Neural cell (in vitro differentiated cells): ENCODE measurements around the gene MME. TPM values are rescaled to one million over a fixed set of nuclear protein-coding genes. Genes with fewer than 3 reads are reported as not detected.

Source experiments
- H2AFZ ChIP-seq: fragments of 200-600, 300-800 bp; sonication (generic), shearing (Covaris generic); 2 replicates; pipeline ENCODE4 v1.6.0; 2014; ENCODE audit warnings: low read depth, mild to moderate bottlenecking, antibody characterized with exemption, low read length, moderate library complexity
- H3F3A ChIP-seq: fragments of 200-600 bp; shearing (Covaris generic); 2 replicates; pipeline ENCODE4 v1.6.1; 2016; ENCODE audit warnings: mild to moderate bottlenecking, moderate library complexity, mixed read lengths, antibody characterized with exemption, low read length; ENCODE audit not compliant: insufficient read depth, poor library complexity, severe bottlenecking
- H3K27ac ChIP-seq: fragments of 200-600, 300-800 bp; sonication (generic), shearing (Covaris generic); 2 replicates; pipeline ENCODE4 v1.5.1; 2014; ENCODE audit warnings: mild to moderate bottlenecking, low read length, moderate library complexity
- H3K27me3 ChIP-seq: fragments of 300-800, 200-600 bp; sonication (generic), shearing (Covaris generic); 2 replicates; pipeline ENCODE4 v1.6.0; 2014; ENCODE audit warnings: mild to moderate bottlenecking, low read depth, low read length, moderate library complexity; ENCODE audit not compliant: insufficient read depth
- H3K36me3 ChIP-seq: fragments of 300-800, 200-600 bp; sonication (generic), shearing (Covaris generic); 2 replicates; pipeline ENCODE4 v1.5.1; 2014; ENCODE audit warnings: mild to moderate bottlenecking, antibody characterized with exemption, low read length, moderate library complexity; ENCODE audit not compliant: insufficient read depth
- H3K4me2 ChIP-seq: fragments of 300-800, 200-600 bp; sonication (generic), shearing (Covaris generic); 2 replicates; pipeline ENCODE4 v1.6.0; 2014; ENCODE audit warnings: mild to moderate bottlenecking, low read length
- H3K4me3 ChIP-seq: fragments of 300-800, 200-600 bp; sonication (generic), shearing (Covaris generic); 2 replicates; pipeline ENCODE4 v1.5.1; 2014; ENCODE audit warnings: mild to moderate bottlenecking, low read length, moderate library complexity
- H3K79me2 ChIP-seq: fragments of 200-600 bp; shearing (Covaris generic); replicated peaks from 2 replicates; pipeline ENCODE4 v1.6.0; 2014; ENCODE audit warnings: mild to moderate bottlenecking, low read length, moderate library complexity; ENCODE audit not compliant: insufficient read depth
- H3K9ac ChIP-seq: fragments of 300-800, 200-600 bp; sonication (generic), shearing (Covaris generic); 2 replicates; pipeline ENCODE4 v1.6.1; 2016; ENCODE audit warnings: mild to moderate bottlenecking, low read length, mixed read lengths
- H3K9me2 ChIP-seq: fragments of 200-600 bp; shearing (Covaris generic); 2 replicates; pipeline ENCODE4 v1.6.1; 2016; ENCODE audit warnings: mild to moderate bottlenecking, low read length, mixed read lengths; ENCODE audit not compliant: insufficient read depth
- H3K9me3 ChIP-seq: fragments of 200-600, 300-800 bp; sonication (generic), shearing (Covaris generic); 2 replicates; pipeline ENCODE4 v1.6.1; 2016; ENCODE audit warnings: mild to moderate bottlenecking, mixed run types, low read length, moderate library complexity, mixed read lengths
- H4K20me1 ChIP-seq: fragments of 200-600 bp; shearing (Covaris generic); 2 replicates; pipeline ENCODE4 v1.6.1; 2016; ENCODE audit warnings: mild to moderate bottlenecking, mixed run types; ENCODE audit not compliant: insufficient read depth
- CTCF ChIP-seq: fragments of 450-650 bp; IDR thresholded peaks from 2 replicates; pipeline ENCODE4 v1.5.1; 2014; ENCODE audit warnings: antibody characterized with exemption, mild to moderate bottlenecking, moderate library complexity; ENCODE audit not compliant: poor library complexity, severe bottlenecking
- EP300 ChIP-seq: fragments of 450-650 bp; conservative IDR thresholded peaks from 2 replicates; pipeline ENCODE4 v1.6.1; 2014; ENCODE audit warnings: antibody characterized with exemption, mild to moderate bottlenecking, moderate library complexity; ENCODE audit not compliant: poor library complexity, severe bottlenecking
- MXI1 ChIP-seq: fragments of 450-650 bp; conservative IDR thresholded peaks from 2 replicates; pipeline ENCODE4 v1.6.1; 2014; ENCODE audit warnings: antibody characterized with exemption, mild to moderate bottlenecking; ENCODE audit not compliant: poor library complexity, severe bottlenecking
- POLR2AphosphoS5 ChIP-seq: IDR thresholded peaks from 2 replicates; pipeline ENCODE4 v1.6.1; 2012
- RAD21 ChIP-seq: fragments of 450-650 bp; conservative IDR thresholded peaks from 2 replicates; pipeline ENCODE4 v1.6.1; 2014; ENCODE audit warnings: antibody characterized with exemption, mild to moderate bottlenecking, moderate library complexity
- REST ChIP-seq: IDR thresholded peaks from 2 replicates; pipeline ENCODE4 v1.6.1; 2012; ENCODE audit warnings: borderline replicate concordance
- SMC3 ChIP-seq: fragments of 450-650 bp; conservative IDR thresholded peaks from 2 replicates; pipeline ENCODE4 v1.6.1; 2014; ENCODE audit warnings: antibody characterized with exemption, mild to moderate bottlenecking, moderate library complexity; ENCODE audit not compliant: poor library complexity
- TAF1 ChIP-seq: IDR thresholded peaks from 2 replicates; pipeline ENCODE4 v1.6.1; 2012; ENCODE audit warnings: low read depth
- polyA plus RNA-seq: library from polyadenylated mRNA; depleted of rRNA; stranded (reverse); fragments of >200 nt; gene quantifications from 2 replicates; pipeline ENCODE4 v1.2.3, GENCODE V29; 2014

Gene MME
- polyA plus RNA-seq, 1 donor from 2014 or later: 0.54 TPM

GRCh38 chr3:155135003-155135402 lies 54.9 kb downstream of the MME start:
- Histone ChIP-seq H4K20me1 (no peaks in the 10 kb centered on the region), H3K9me3 (no peaks in the 10 kb centered on the region), H3K79me2 (no peaks in the 10 kb centered on the region), H3K9ac (no peak overlapping the region), H3F3A (no peaks in the 10 kb centered on the region), H3K4me3 (no peak overlapping the region), H3K36me3 (no peaks in the 10 kb centered on the region), H2AFZ (no peak overlapping the region), H3K27me3 (no peaks in the 10 kb centered on the region), H3K4me2 (no peak overlapping the region), H3K27ac (no peak overlapping the region), H3K9me2 (no peaks in the 10 kb centered on the region)
- TF ChIP-seq POLR2AphosphoS5: no peak
- no peak for TF ChIP-seq RAD21
- TF ChIP-seq CTCF: no peak
- no peak for TF ChIP-seq TAF1
- no peak for TF ChIP-seq EP300
- no peak for TF ChIP-seq REST
- no peak for TF ChIP-seq MXI1
- TF ChIP-seq SMC3: no peak

DNA sequence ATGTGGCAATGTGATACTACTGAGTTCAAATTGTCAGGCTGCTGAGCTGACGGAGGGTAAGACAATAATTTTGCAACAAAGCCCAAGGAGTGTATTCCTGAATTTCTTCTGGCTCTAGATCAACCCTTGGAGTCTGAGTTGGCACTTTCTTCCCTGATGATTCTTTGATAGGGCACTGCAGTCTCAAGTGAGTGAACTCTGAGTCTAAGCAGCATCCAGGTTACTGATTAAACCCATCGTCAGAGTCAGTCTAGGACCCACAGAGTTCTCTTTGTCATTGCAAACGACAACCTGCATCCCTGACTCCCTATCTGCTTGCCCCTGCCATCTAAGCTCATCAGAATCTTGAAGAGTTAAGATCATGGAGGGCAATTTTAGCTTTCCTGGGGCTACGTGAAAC lies 58.6 kb downstream of the MME start:
- Histone ChIP-seq H4K20me1 (no peaks in the 10 kb centered on the region), H3K4me3 (no peak overlapping the region), H3K79me2 (no peaks in the 10 kb centered on the region), H3K9me2 (no peaks in the 10 kb centered on the region), H2AFZ (no peak overlapping the region), H3K36me3 (no peaks in the 10 kb centered on the region), H3K4me2 (no peak overlapping the region), H3K27ac (no peak overlapping the region), H3K9me3 (no peaks in the 10 kb centered on the region), H3K27me3 (no peaks in the 10 kb centered on the region), H3K9ac (no peak overlapping the region), H3F3A (no peaks in the 10 kb centered on the region)
- TF ChIP-seq REST: no peak
